Measurements from ENCODE around the gene OR5H2.
A peak's percentile ranks its signal among the peaks of the same experiment; 100 is the strongest.
"Not testable (repeated sequence)": the region's sequence is repeated elsewhere in the genome, so short reads cannot be mapped to it uniquely, and the experiment has no call there.

The OR5H2 gene

GRCh38 chr3:98282205-98282604 lies at the start of gene OR5H2:
Gene OR5H2, plus strand, starts transcription at chr3:98282505. Its CDS starts 398 bp downstream, at chr3:98282903.
- DNase-seq, result no peak

GRCh38 chr3:98233468-98233867 lies 48.8 kb upstream of the OR5H2 start:
- no peak for DNase-seq

- peak; percentile 72 for DNase-seq
These were observed 42.2 kb upstream of the OR5H2 start for GRCh38 chr3:98240131-98240530.

- DNase-seq, result no peak
These were observed 40.1 kb upstream of the OR5H2 start for GRCh38 chr3:98242155-98242554.

DNA sequence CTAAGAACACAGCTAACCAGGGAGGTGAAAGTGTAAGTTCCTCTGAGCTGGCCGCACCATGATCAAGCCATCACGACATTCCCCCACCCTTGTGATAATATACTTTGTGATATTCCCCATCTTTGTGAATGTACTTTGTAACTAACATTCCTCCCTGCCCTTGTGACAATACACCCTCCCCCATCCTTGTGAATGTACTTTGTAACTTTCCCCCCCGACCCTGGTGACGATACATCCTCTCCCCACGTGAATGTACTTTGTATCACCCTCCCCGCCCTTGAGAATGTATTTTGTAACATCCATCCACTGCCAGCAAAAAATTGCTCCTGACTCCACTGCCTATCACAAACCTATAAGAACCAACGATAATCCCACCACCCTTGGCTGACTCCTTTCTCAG lies 38.5 kb upstream of the OR5H2 start:
- no peak for DNase-seq

DNA sequence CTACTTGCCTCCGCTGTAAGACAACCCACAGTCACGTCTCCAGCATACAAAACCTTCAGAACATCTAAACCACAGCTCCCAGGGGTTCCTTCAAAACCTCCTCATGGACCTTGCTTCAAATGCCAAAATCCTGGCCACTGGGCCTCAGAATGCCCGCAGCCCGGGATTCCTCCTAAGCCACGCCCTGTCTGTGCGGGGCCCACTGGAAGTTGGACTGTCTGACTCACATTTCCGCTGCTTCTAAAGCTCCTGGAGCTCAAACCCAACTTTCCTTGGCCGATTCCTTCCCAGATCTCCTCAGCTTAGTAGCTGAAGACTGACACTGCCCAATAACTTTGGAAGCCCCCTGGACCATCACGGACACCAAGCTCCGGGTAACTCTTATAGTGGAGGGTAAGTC lies 36.2 kb upstream of the OR5H2 start:
- no peak for DNase-seq

- not testable (repeated sequence) for DNase-seq
These were observed 26.3 kb upstream of the OR5H2 start for GRCh38 chr3:98256026-98256425.

- DNase-seq, result peak; percentile 50
These were observed 22.6 kb upstream of the OR5H2 start for GRCh38 chr3:98259707-98260106.

GRCh38 chr3:98262046-98262445 lies 20.3 kb upstream of the OR5H2 start:
- DNase-seq, result no peak

DNA sequence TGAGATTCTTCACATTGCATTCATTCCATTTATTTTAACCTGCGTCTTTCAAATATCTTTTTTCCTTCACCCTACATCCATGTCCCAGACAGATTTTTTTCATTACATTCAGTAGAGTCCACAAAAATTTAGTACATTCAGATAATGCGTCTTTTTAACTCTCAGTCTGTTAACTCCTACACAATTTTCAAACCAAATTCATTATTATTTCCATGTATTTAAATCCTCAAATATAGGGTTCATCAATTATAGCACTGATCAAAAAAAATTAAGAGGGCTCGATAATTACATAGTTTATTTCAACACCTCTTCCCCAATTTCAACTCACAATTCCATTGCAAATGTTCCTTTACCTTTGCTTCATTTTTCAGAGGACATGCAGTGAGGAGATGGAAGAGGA lies 18.4 kb upstream of the OR5H2 start, which contains the start of gene OR5H6:
OR5H6 (plus strand) TSS at position 301 of the 400 bp plus-strand sequence; CDS start at position 390, 89 bp downstream.
- DNase-seq, result no peak

- no peak for DNase-seq
These were observed 12.5 kb upstream of the OR5H2 start for GRCh38 chr3:98269846-98270245.

DNA sequence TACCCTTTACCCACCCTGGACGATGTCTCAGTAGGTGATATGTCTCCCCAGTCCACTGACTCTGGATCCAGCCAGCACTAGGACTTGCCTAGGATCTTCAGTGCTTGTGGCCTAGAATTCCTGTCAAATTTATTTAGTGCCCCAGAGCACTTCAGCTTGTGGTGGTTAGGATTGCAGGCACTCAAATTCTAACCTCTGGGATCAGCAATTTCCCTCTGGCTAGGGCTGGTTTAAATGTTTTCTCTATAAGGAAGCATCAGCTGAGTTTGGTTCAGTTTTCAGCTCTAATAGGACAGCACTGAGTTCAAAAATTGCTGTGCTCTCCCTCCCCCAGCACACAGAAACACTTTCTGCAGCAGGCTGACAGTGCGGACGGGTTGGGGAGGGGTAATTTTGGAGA lies 10.2 kb upstream of the OR5H2 start:
- DNase-seq, result no peak

DNA sequence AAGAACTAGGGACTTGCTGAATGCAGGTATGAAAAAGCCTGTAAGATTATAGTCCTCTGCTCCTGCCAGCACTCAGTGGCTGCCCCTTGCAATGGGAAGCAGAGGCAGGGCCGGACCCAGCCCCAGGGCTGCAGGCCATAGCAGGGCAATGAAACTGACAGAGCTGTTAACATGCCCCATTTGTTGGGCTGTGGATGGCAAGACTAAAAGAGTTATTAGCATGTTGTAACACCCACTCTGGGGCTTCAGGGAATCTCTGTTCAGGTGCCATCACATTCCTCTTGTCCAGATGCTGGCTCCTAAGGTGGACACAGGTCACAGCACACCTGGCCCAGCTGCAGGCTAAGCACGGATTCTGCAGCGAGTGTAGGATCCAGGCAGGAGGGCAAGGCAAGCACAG lies 7.4 kb upstream of the OR5H2 start:
- peak; percentile 2 for DNase-seq

GRCh38 chr3:98290916-98291315 lies 8.6 kb downstream of the OR5H2 start:
- DNase-seq, result no peak

- DNase-seq, result no peak
These were observed 9.1 kb downstream of the OR5H2 start for GRCh38 chr3:98291332-98291957.

- no peak for DNase-seq
These were observed 39.8 kb downstream of the OR5H2 start for GRCh38 chr3:98322101-98322500.

DNA sequence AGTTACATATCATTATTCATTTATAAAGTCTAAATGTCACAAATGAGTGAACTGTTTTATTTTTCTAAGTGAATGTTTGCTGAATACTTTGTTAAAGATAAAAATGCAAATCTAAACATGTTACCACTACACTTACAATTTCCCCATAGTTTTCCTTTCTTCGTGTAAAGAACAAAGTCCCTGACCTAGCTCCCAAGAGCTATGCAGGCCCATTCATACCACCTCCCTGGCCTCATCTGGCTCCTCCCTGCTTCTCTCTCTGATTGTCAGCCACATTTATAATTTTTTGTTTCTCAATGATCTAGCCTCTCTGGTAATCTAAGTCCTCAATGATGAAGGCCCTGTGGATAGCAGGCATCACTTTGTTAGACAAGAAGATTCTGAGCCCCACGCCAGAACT lies 40.4 kb downstream of the OR5H2 start:
- no peak for DNase-seq

DNA sequence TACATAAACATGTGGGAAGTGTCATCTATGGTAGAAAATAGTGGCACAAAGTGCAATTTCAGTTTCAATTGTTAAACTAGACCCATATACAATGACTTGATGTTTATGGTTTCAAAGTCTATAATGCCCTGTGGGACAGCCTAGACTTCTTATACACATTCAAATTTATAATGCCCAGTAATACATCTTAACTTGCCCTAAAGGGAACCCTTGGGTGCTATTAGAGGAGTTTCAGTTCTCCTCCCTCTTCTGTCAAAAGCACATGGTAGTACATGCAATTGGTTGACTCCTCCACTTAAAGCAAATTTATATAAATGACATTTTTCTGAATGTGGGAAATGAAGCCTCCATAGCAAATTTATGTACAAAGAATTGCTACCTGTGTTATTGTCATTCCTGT lies 41.1 kb downstream of the OR5H2 start:
- no peak for DNase-seq

GRCh38 chr3:98325055-98325454 lies 42.8 kb downstream of the OR5H2 start:
- peak; percentile 74 for DNase-seq

GRCh38 chr3:98326105-98326893 lies 44.0 kb downstream of the OR5H2 start:
- peak; percentile 21 for DNase-seq

DNA sequence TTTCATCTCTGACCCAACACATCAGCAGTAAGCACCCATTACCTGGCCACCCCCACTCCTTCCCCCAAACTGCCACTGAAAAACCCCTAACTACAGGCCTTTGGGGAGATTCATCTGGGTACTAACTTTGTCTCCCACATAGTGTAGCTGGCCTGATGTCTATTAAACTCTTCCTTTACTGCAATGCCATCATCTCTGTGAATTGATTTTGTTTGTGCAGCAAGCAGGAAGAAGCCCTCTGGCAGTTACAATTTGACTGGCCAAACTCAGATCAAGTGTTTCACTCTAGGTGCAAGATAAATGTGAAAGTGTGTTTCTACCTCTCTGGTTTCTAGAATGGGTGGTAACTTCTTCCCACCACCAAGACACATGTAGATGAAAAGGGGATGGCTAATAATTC lies 44.6 kb downstream of the OR5H2 start:
- DNase-seq, result no peak

DNA sequence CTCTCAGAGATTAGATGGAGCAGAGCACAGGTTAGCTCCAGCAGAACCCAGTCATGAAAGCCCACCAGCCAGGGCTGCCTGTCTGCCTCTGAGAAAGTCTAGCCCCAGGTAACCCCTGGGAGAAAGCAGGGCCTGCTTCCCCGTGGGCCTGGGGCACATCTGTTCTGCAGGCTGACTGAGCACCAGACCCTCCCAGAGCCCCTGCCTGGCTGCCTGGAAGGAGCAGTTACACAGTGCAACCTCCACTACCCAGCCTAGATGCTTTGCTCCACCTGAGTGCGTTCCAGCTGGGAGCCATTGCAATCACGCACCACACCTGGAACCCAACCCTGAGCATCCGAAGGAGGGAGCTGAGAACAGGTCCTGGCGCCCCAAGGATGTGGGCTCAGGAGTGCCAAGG lies 46.6 kb downstream of the OR5H2 start:
- no peak for DNase-seq

DNA sequence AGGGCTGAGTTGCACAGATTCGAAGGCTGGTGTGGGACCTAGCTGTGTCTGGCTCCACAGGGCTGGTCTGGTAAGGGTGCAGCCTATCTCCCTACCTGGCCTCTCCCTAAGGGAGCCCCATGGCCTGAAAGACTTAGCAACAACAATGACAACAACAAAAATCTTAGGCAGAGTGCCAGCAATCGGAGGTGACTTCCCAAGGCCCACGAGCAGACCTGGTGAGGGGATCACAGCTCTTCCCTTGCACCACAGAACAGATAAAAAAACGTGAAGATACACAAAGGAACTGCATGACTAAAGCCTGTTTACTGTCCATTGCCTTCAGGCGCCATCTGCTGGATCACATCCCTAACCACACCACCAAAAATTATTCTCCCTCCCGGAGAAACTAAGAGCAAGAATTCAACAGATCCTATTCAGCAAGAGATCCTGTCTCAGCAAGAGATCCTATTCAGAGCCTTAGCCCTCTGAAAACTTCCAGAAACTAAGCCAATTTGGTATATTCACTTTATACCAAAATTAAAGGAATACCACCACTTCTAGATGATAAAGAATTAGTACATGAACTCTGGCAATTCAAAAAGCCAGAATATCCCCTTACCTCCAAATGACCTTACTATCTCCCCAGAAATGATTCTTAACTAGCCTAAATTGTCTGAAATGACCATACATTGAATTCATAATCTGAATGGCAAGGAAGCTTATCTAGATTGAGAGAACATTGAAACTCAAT lies 47.3 kb downstream of the OR5H2 start:
- DNase-seq, result peak; percentile 74

GRCh38 chr3:98331329-98331728 lies 49.0 kb downstream of the OR5H2 start:
- no peak for DNase-seq

Data from DMS53 (cell line).